Femur (tissue), 1 donor: ENCODE data around the gene C1orf52.

Experiments used
- DNase-seq: peaks from one replicate; pipeline ENCODE4 v3.0.0-alpha.2; 2017

Gene C1orf52

GRCh38 chr1:85259118-85259911 is at the start of gene C1orf52:
C1orf52 (minus strand) TSS chr1:85259662; CDS start chr1:85259633, 29 bp downstream.
- DNase-seq, result peak; percentile 99

- DNase-seq, result no peak
These were observed 49.4 kb upstream of the C1orf52 start for GRCh38 chr1:85308833-85309350.

GRCh38 chr1:85307987-85308832 is 48.7 kb upstream of the C1orf52 start:
- peak; percentile 94 for DNase-seq

GRCh38 chr1:85306236-85306635 is 46.8 kb upstream of the C1orf52 start:
- DNase-seq, result no peak

GRCh38 chr1:85303440-85304162 is 44.1 kb upstream of the C1orf52 start:
- no peak for DNase-seq

GRCh38 chr1:85300140-85300539 is 40.7 kb upstream of the C1orf52 start:
- DNase-seq, result no peak

GRCh38 chr1:85297855-85298629 is 38.6 kb upstream of the C1orf52 start:
- peak; percentile 74 for DNase-seq

GRCh38 chr1:85297538-85297854 is 38.0 kb upstream of the C1orf52 start:
- no peak for DNase-seq

GRCh38 chr1:85296980-85297379 is 37.5 kb upstream of the C1orf52 start:
- DNase-seq, result no peak

- no peak for DNase-seq
These were observed 36.2 kb upstream of the C1orf52 start for GRCh38 chr1:85295654-85296053.

GRCh38 chr1:85295006-85295431 is 35.6 kb upstream of the C1orf52 start:
- DNase-seq, result no peak

GRCh38 chr1:85290826-85291225 is 31.4 kb upstream of the C1orf52 start:
- DNase-seq, result no peak

- no peak for DNase-seq
These were observed 30.4 kb upstream of the C1orf52 start for GRCh38 chr1:85289848-85290335.

- DNase-seq, result no peak
These were observed 29.9 kb upstream of the C1orf52 start for GRCh38 chr1:85289207-85289847.

GRCh38 chr1:85284202-85284601 is 24.7 kb upstream of the C1orf52 start:
- DNase-seq, result no peak

- peak; percentile 48 for DNase-seq
These were observed 24.2 kb upstream of the C1orf52 start for GRCh38 chr1:85283475-85284199.

- no peak for DNase-seq
These were observed 23.0 kb upstream of the C1orf52 start for GRCh38 chr1:85282424-85282823.

- DNase-seq, result no peak
These were observed 21.2 kb upstream of the C1orf52 start for GRCh38 chr1:85280636-85281035.

- no peak for DNase-seq
These were observed 20.1 kb upstream of the C1orf52 start for GRCh38 chr1:85279458-85280080.

GRCh38 chr1:85278853-85279314 is 19.4 kb upstream of the C1orf52 start:
- DNase-seq, result no peak
